Measurements from ENCODE around the gene FRS3. TPM values are rescaled to one million over a fixed set of nuclear protein-coding genes. Genes with fewer than 3 reads are reported as not detected.

Gene FRS3
- total RNA-seq, 6 experiments from 2014 or later, result 0.68 to 3.0 (median 1.9) TPM

GRCh38 chr6:41739041-41739440 is 40.7 kb downstream of the FRS3 start:
- ATAC-seq (no peak), DNase-seq (no peak)
- intact Hi-C loops (cut with DNase I), result no loop called here
- Histone ChIP-seq H3K27ac (no peak overlapping the region), H3K4me1 (no peaks in the 10 kb centered on the region), H3K4me3 (no peak overlapping the region), H3K36me3 (no peaks in the 10 kb centered on the region), H3K9me3 (no peaks in the 10 kb centered on the region), H3K27me3 (no peaks in the 10 kb centered on the region)
- 40% methylated on average over 3 of the region's 4 CpGs for WGBS (ENCODE audit: insufficient coverage, low coverage, low lambda C conversion rate, missing lambda C conversion rate)
- TF ChIP-seq CTCF (IDR thresholded peaks at IDR 0.05) (no peak), POLR2A (IDR thresholded peaks at IDR 0.05) (no peak)

- Histone ChIP-seq H3K36me3 (no peaks in the 10 kb centered on the region), H3K4me3 (no peak overlapping the region), H3K9me3 (no peaks in the 10 kb centered on the region), H3K27ac (no peak overlapping the region), H3K4me1 (no peaks in the 10 kb centered on the region), H3K27me3 (no peaks in the 10 kb centered on the region)
- DNase-seq (no peak), ATAC-seq (no peak)
- TF ChIP-seq CTCF (IDR thresholded peaks at IDR 0.05) (no peak), POLR2A (IDR thresholded peaks at IDR 0.05) (no peak)
- intact Hi-C loops (cut with DNase I), result no loop called here
- WGBS (ENCODE audit: insufficient coverage, low coverage, low lambda C conversion rate, missing lambda C conversion rate), result 100% methylated on average over 5 of the region's 6 CpGs
These were observed 42.0 kb downstream of the FRS3 start for GRCh38 chr6:41737591-41738130.

- Histone ChIP-seq H3K9me3 (no peaks in the 10 kb centered on the region), H3K36me3 (no peaks in the 10 kb centered on the region), H3K27me3 (no peaks in the 10 kb centered on the region), H3K4me1 (no peaks in the 10 kb centered on the region), H3K27ac (no peak overlapping the region), H3K4me3 (no peak overlapping the region)
- intact Hi-C loops (cut with DNase I), result no loop called here
- TF ChIP-seq POLR2A (IDR thresholded peaks at IDR 0.05) (no peak), CTCF (IDR thresholded peaks at IDR 0.05) (no peak)
- no peak for DNase-seq
- ATAC-seq, result no peak
- whole genome bisulfite sequencing (ENCODE audit: insufficient coverage, low coverage, low lambda C conversion rate, missing lambda C conversion rate), result 41% methylated on average over 2 of the region's 13 CpGs
These were observed 42.7 kb downstream of the FRS3 start for GRCh38 chr6:41736800-41737555.

GRCh38 chr6:41736186-41736733 is 43.4 kb downstream of the FRS3 start:
- peak in 1 of 3 donors; percentile 5 for DNase-seq
- Histone ChIP-seq H3K36me3 (no peaks in the 10 kb centered on the region), H3K27me3 (no peaks in the 10 kb centered on the region), H3K4me3 (no peak overlapping the region), H3K4me1 (no peaks in the 10 kb centered on the region), H3K27ac (no peak overlapping the region), H3K9me3 (no peaks in the 10 kb centered on the region)
- intact Hi-C loops (cut with DNase I), result no loop called here
- ATAC-seq, result no peak
- TF ChIP-seq CTCF (IDR thresholded peaks at IDR 0.05), result no peak
- TF ChIP-seq POLR2A (IDR thresholded peaks at IDR 0.05), result no peak
- WGBS (ENCODE audit: insufficient coverage, low coverage, low lambda C conversion rate, missing lambda C conversion rate), result 72% methylated on average over 6 of the region's 6 CpGs
